GM21717 (cell line): ENCODE data around the gene RPS6KA2.

Experiments used
- ATAC-seq: cut with Tn5 transposase; IDR thresholded peaks from one replicate; pipeline ENCODE4 v1.9.1; 2021; ENCODE audit warnings: mild to moderate bottlenecking, moderate library complexity; ENCODE audit not compliant: unreplicated experiment

Gene RPS6KA2

GRCh38 chr6:166616261-166617238, 10.5 kb downstream of the RPS6KA2 start:
- no peak for ATAC-seq

- ATAC-seq: no peak
These were observed 11.8 kb downstream of the RPS6KA2 start for GRCh38 chr6:166615059-166615770.

- no peak for ATAC-seq
These were observed 12.5 kb downstream of the RPS6KA2 start for GRCh38 chr6:166614589-166614988.

- ATAC-seq: no peak
These were observed 12.9 kb downstream of the RPS6KA2 start for GRCh38 chr6:166614171-166614583.

GRCh38 chr6:166613027-166613426, 14.0 kb downstream of the RPS6KA2 start:
- ATAC-seq: no peak

- ATAC-seq: no peak
These were observed 14.6 kb downstream of the RPS6KA2 start for GRCh38 chr6:166612471-166612881.

GRCh38 chr6:166611631-166612030, 15.4 kb downstream of the RPS6KA2 start:
- ATAC-seq: no peak

- no peak for ATAC-seq
These were observed 17.0 kb downstream of the RPS6KA2 start for GRCh38 chr6:166610069-166610468.

GRCh38 chr6:166608774-166609173, 18.3 kb downstream of the RPS6KA2 start:
- no peak for ATAC-seq

- ATAC-seq: no peak
These were observed 21.3 kb downstream of the RPS6KA2 start for GRCh38 chr6:166605752-166606151.

- no peak for ATAC-seq
These were observed 22.1 kb downstream of the RPS6KA2 start for GRCh38 chr6:166604911-166605310.

GRCh38 chr6:166604328-166604727, 22.7 kb downstream of the RPS6KA2 start:
- ATAC-seq: no peak

- ATAC-seq: no peak
These were observed 23.9 kb downstream of the RPS6KA2 start for GRCh38 chr6:166603043-166603690.

GRCh38 chr6:166601956-166602355, 25.1 kb downstream of the RPS6KA2 start:
- no peak for ATAC-seq

GRCh38 chr6:166600931-166601330, 26.1 kb downstream of the RPS6KA2 start:
- no peak for ATAC-seq

- no peak for ATAC-seq
These were observed 27.8 kb downstream of the RPS6KA2 start for GRCh38 chr6:166599205-166599604.

- no peak for ATAC-seq
These were observed 28.5 kb downstream of the RPS6KA2 start for GRCh38 chr6:166598441-166599138.

- no peak for ATAC-seq
These were observed 29.2 kb downstream of the RPS6KA2 start for GRCh38 chr6:166597711-166598440.

- ATAC-seq: no peak
These were observed 30.1 kb downstream of the RPS6KA2 start for GRCh38 chr6:166596776-166597507.
